GM12872 (cell line): ENCODE results near the gene DACH2.

Source experiments
- CTCF ChIP-seq: IDR thresholded peaks from 3 replicates; pipeline ENCODE4 v1.5.1; 2011; ENCODE audit warnings: low read depth, mild to moderate bottlenecking, low read length, moderate library complexity; ENCODE audit not compliant: insufficient read depth

Gene DACH2

GRCh38 chrX:86383681-86384540 lies 235.7 kb downstream of the DACH2 start:
- TF ChIP-seq CTCF: no peak

- no peak for TF ChIP-seq CTCF
These were observed 259.1 kb downstream of the DACH2 start for GRCh38 chrX:86407371-86407770.

GRCh38 chrX:86421771-86422170 lies 273.5 kb downstream of the DACH2 start:
- no peak for TF ChIP-seq CTCF

- no peak for TF ChIP-seq CTCF
These were observed 287.9 kb downstream of the DACH2 start for GRCh38 chrX:86436116-86436515.

GRCh38 chrX:86455495-86455894 lies 307.2 kb downstream of the DACH2 start:
- TF ChIP-seq CTCF: no peak

- TF ChIP-seq CTCF: no peak
These were observed 312.5 kb downstream of the DACH2 start for GRCh38 chrX:86460760-86461159.

- TF ChIP-seq CTCF: no peak
These were observed 356.0 kb downstream of the DACH2 start for GRCh38 chrX:86504297-86504696.
